NB4 (cell line): ENCODE data around the gene NFIB.

Source experiments
- POLR2A ChIP-seq: IDR thresholded peaks from 2 replicates; pipeline ENCODE4 v1.6.1; 2011; ENCODE audit warnings: mild to moderate bottlenecking; ENCODE audit not compliant: insufficient read length; ENCODE audit errors: extremely low read depth
- TF ChIP-seq, protein P1 (sequence below): IDR thresholded peaks from one replicate; pipeline ENCODE4 v1.5.1; 2012; ENCODE audit warnings: low read depth, low read length

DNA sequence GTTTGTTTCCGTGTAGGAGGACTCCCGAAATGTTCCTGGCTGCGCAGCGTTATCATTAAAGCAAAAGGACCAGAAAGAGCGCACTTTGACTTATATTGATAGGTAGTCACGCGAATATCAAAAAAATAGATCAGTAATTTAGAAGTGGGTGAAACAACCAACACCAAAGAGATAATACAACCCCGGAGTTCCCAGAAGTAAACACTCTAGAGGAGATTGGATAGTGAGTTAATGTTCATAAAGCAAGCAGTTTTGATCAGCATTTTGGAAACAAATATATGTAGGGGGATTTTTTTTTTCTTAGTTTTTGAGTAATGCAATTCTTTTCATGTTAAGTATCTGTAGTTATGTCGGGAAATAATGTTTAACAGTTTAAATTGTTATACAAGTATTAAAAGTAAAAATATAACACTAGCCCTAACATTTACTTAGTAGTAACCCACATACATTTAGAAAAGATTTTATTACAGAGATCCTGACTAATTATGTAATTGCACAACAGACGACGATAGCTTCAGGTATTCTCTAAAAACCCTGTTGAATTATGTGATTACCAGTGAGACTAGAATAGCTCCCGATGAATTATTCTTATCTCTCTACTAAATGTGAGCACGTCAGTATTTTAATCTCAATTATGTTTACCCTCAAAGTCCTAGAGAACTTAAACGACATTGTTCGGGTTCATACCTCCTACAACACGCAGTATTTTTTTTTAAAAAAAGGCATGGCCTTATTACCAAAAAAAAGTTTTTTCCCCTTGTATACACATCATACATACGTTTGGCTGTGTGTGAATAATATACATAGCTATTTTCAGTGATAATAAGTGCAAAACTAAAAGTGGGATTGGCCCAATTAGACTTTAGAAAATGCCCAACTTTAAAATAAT, 9.4 kb upstream of the NFIB start:
- TF ChIP-seq, protein P1, sequence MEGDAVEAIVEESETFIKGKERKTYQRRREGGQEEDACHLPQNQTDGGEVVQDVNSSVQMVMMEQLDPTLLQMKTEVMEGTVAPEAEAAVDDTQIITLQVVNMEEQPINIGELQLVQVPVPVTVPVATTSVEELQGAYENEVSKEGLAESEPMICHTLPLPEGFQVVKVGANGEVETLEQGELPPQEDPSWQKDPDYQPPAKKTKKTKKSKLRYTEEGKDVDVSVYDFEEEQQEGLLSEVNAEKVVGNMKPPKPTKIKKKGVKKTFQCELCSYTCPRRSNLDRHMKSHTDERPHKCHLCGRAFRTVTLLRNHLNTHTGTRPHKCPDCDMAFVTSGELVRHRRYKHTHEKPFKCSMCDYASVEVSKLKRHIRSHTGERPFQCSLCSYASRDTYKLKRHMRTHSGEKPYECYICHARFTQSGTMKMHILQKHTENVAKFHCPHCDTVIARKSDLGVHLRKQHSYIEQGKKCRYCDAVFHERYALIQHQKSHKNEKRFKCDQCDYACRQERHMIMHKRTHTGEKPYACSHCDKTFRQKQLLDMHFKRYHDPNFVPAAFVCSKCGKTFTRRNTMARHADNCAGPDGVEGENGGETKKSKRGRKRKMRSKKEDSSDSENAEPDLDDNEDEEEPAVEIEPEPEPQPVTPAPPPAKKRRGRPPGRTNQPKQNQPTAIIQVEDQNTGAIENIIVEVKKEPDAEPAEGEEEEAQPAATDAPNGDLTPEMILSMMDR: no peak
- TF ChIP-seq POLR2A: no peak
